ENCODE results near the gene TWIST1.

TWIST1 gene

GRCh38 chr7:19116121-19117090 is 1.0 kb downstream of the TWIST1 start:
- DNase-seq (ENCODE audit: low read depth, low spot score), result no peak
- no peaks in the 10 kb centered on the region for H3K9me3 ChIP-seq (ENCODE audit: low read depth, low read length)
- TF ChIP-seq FOXP2 (optimal IDR thresholded peaks at IDR 0.05; ENCODE audit: control extremely low read depth, extremely low read length, insufficient read depth) (no peak), POLR2AphosphoS5 (IDR thresholded peaks at IDR 0.05; ENCODE audit: borderline replicate concordance, low read depth, low read length) (peak; percentile 49), EZH2 (IDR thresholded peaks at IDR 0.05) (no peak)
- peaks cover 54% of the 10 kb centered on the region for H3K36me3 ChIP-seq (ENCODE audit: insufficient read depth, low read length)
- peak overlapping the region; percentile 99 for H3K27ac ChIP-seq
- peak overlapping the region; percentile 93 for H3K4me3 ChIP-seq
- peak overlapping the region; percentile 99 for H3K9ac ChIP-seq (ENCODE audit: insufficient read length)

GRCh38 chr7:19114551-19114855 is 2.9 kb downstream of the TWIST1 start:
- H3K9ac ChIP-seq (ENCODE audit: insufficient read length), result peak overlapping the region; percentile 99
- peak overlapping the region; percentile 93 for H3K4me3 ChIP-seq
- no peak for DNase-seq (ENCODE audit: low read depth, low spot score)
- H3K9me3 ChIP-seq (ENCODE audit: low read depth, low read length), result no peaks in the 10 kb centered on the region
- H3K36me3 ChIP-seq (ENCODE audit: insufficient read depth, low read length), result peaks cover 67% of the 10 kb centered on the region
- H3K27ac ChIP-seq, result peak overlapping the region; percentile 99
- TF ChIP-seq POLR2AphosphoS5 (IDR thresholded peaks at IDR 0.05; ENCODE audit: borderline replicate concordance, low read depth, low read length) (no peak; the same call in 1 of the 2 replicates), FOXP2 (optimal IDR thresholded peaks at IDR 0.05; ENCODE audit: control extremely low read depth, extremely low read length, insufficient read depth) (no peak), EZH2 (IDR thresholded peaks at IDR 0.05) (no peak)

- peaks cover 67% of the 10 kb centered on the region for H3K36me3 ChIP-seq (ENCODE audit: insufficient read depth, low read length)
- no peaks in the 10 kb centered on the region for H3K9me3 ChIP-seq (ENCODE audit: low read depth, low read length)
- DNase-seq (ENCODE audit: low read depth, low spot score), result no peak
- H3K4me3 ChIP-seq, result peak overlapping the region; percentile 93
- TF ChIP-seq FOXP2 (optimal IDR thresholded peaks at IDR 0.05; ENCODE audit: control extremely low read depth, extremely low read length, insufficient read depth), result no peak
- TF ChIP-seq POLR2AphosphoS5 (IDR thresholded peaks at IDR 0.05; ENCODE audit: borderline replicate concordance, low read depth, low read length), result peak; percentile 31; the same call in 1 of the 2 replicates
- H3K9ac ChIP-seq (ENCODE audit: insufficient read length), result peak overlapping the region; percentile 99
- H3K27ac ChIP-seq, result peak overlapping the region; percentile 99
Observed at GRCh38 chr7:19113855-19114550, 3.4 kb downstream of the TWIST1 start.

- no peak for DNase-seq (ENCODE audit: low read depth, low spot score)
- peak overlapping the region; percentile 93 for H3K4me3 ChIP-seq
Observed at GRCh38 chr7:19113002-19113350, 4.5 kb downstream of the TWIST1 start.

GRCh38 chr7:19112274-19113001 is 5.0 kb downstream of the TWIST1 start:
- TF ChIP-seq POLR2AphosphoS5 (IDR thresholded peaks at IDR 0.05; ENCODE audit: borderline replicate concordance, low read depth, low read length) (no peak), FOXP2 (optimal IDR thresholded peaks at IDR 0.05; ENCODE audit: control extremely low read depth, extremely low read length, insufficient read depth) (no peak), EZH2 (IDR thresholded peaks at IDR 0.05) (no peak)
- peaks cover 67% of the 10 kb centered on the region for H3K36me3 ChIP-seq (ENCODE audit: insufficient read depth, low read length)
- H3K27ac ChIP-seq, result peak overlapping the region; percentile 99
- H3K9me3 ChIP-seq (ENCODE audit: low read depth, low read length), result no peaks in the 10 kb centered on the region
- H3K4me3 ChIP-seq, result peak overlapping the region; percentile 93
- H3K9ac ChIP-seq (ENCODE audit: insufficient read length), result peak overlapping the region; percentile 99
- DNase-seq (ENCODE audit: low read depth, low spot score), result no peak

More at GRCh38 chr7:19113002-19113350, 4.5 kb downstream of the TWIST1 start:
- H3K27ac ChIP-seq, result peak overlapping the region; percentile 99
- H3K36me3 ChIP-seq (ENCODE audit: insufficient read depth, low read length), result peaks cover 67% of the 10 kb centered on the region
- H3K9ac ChIP-seq (ENCODE audit: insufficient read length), result peak overlapping the region; percentile 99
- no peak for TF ChIP-seq POLR2AphosphoS5 (IDR thresholded peaks at IDR 0.05; ENCODE audit: borderline replicate concordance, low read depth, low read length)
- no peak for TF ChIP-seq EZH2 (IDR thresholded peaks at IDR 0.05)
- no peak for TF ChIP-seq FOXP2 (optimal IDR thresholded peaks at IDR 0.05; ENCODE audit: control extremely low read depth, extremely low read length, insufficient read depth)
- H3K9me3 ChIP-seq (ENCODE audit: low read depth, low read length), result no peaks in the 10 kb centered on the region

- TF ChIP-seq FOXP2 (optimal IDR thresholded peaks at IDR 0.05; ENCODE audit: control extremely low read depth, extremely low read length, insufficient read depth), result no peak
- no peak for TF ChIP-seq EZH2 (IDR thresholded peaks at IDR 0.05)
- TF ChIP-seq POLR2AphosphoS5 (IDR thresholded peaks at IDR 0.05; ENCODE audit: borderline replicate concordance, low read depth, low read length), result no peak; the same call in none of the 2 replicates
- Histone ChIP-seq H3K27ac (peak overlapping the region; percentile 99), H3K9me3 (ENCODE audit: low read depth, low read length) (no peaks in the 10 kb centered on the region), H3K4me3 (peak overlapping the region; percentile 93), H3K36me3 (ENCODE audit: insufficient read depth, low read length) (peaks cover 65% of the 10 kb centered on the region), H3K9ac (ENCODE audit: insufficient read length) (peak overlapping the region; percentile 99)
- DNase-seq (ENCODE audit: low read depth, low spot score), result no peak
Observed at GRCh38 chr7:19111474-19112273, 5.8 kb downstream of the TWIST1 start.

GRCh38 chr7:19110776-19111175 is 6.7 kb downstream of the TWIST1 start:
- H3K9ac ChIP-seq (ENCODE audit: insufficient read length), result peak overlapping the region; percentile 99
- peak overlapping the region; percentile 93 for H3K4me3 ChIP-seq
- DNase-seq (ENCODE audit: low read depth, low spot score), result no peak
- peaks cover 56% of the 10 kb centered on the region for H3K36me3 ChIP-seq (ENCODE audit: insufficient read depth, low read length)
- H3K9me3 ChIP-seq (ENCODE audit: low read depth, low read length), result no peaks in the 10 kb centered on the region
- H3K27ac ChIP-seq, result peak overlapping the region; percentile 99
- TF ChIP-seq EZH2 (IDR thresholded peaks at IDR 0.05) (no peak), POLR2AphosphoS5 (IDR thresholded peaks at IDR 0.05; ENCODE audit: borderline replicate concordance, low read depth, low read length) (no peak; the same call in 1 of the 2 replicates), FOXP2 (optimal IDR thresholded peaks at IDR 0.05; ENCODE audit: control extremely low read depth, extremely low read length, insufficient read depth) (no peak)

Measured in SK-N-MC (cell line).